HG02798 (cell line): Measurements from ENCODE around the gene RPL37.

ENCODE experiments used
- ATAC-seq: cut with Tn5 transposase; IDR thresholded peaks from one replicate; pipeline ENCODE4 v1.9.1; 2021; ENCODE audit warnings: mild to moderate bottlenecking; ENCODE audit not compliant: unreplicated experiment, poor library complexity

Gene RPL37

DNA sequence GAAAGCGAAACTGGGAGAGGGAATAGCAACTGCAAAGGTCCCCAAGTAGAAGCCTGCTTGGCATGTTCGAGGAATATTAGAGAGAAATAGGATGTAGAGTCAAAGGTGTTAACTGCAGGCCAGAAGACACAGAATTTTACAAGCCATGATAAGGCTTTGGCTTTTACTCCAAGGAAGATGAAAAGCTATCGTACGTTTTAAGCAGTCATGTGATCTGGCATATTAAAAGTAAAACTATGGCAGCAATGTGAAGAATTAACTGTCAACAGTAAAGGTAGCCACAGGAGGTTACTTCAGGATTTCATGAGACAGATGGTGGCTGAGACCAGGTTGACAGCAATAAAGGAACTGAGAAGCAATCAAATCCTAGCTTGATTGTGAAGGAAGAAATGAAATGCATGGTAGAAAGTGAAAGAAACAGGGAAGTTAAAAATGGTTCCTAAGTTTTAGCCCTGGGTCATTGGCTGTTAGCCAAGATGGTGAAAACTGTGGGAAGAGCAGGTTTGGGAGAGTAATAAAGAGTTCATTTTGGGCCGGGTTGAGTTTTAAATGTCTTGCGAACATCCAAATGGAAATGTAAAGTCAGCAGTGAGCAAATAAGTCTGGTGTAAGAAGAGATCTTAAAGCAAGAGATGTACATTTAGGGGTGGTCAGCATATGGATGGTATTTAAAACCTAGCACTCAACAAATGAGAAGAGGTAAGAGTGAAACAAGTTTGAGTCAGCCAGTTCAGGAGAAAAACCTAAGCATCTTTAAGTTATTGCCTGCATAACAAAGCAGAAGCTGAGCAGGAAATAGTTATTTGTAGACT lies 59.0 kb downstream of the RPL37 start:
- ATAC-seq, result no peak
